NCI-H345 treated with DMSO at 0.1 percent for 48 hours (cell line): Measurements from ENCODE around the gene LCOR.
A peak's percentile ranks its signal among the peaks of the same experiment; 100 is the strongest.
"Not testable (repeated sequence)": the region's sequence is repeated elsewhere in the genome, so short reads cannot be mapped to it uniquely, and the experiment has no call there.

Experiments used
- DNase-seq: peaks from one replicate; lab custom pipeline; 2025; ENCODE audit not compliant: unreplicated experiment; lab: John Stamatoyannopoulos, UW

LCOR gene

DNA sequence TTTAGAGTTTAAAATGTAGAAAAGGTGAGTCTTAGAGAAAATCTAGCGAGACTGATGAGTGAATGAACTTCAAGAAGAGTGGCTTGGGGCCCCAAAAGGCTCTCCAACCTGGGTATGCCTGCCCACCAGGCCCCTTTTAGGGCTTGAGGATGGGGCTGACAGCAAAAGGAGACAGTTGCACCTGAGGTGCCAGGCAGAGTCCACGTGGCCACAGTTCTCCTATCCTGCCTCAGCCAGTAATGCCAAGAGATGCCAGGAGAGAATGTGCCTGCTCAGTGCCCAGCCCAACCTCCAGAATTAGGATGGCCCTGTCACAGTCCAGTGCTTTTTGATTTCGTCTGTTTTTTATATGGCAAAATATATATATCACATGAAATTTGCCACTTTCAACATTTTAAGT is 197.2 kb downstream of the LCOR start:
- no peak for DNase-seq

DNA sequence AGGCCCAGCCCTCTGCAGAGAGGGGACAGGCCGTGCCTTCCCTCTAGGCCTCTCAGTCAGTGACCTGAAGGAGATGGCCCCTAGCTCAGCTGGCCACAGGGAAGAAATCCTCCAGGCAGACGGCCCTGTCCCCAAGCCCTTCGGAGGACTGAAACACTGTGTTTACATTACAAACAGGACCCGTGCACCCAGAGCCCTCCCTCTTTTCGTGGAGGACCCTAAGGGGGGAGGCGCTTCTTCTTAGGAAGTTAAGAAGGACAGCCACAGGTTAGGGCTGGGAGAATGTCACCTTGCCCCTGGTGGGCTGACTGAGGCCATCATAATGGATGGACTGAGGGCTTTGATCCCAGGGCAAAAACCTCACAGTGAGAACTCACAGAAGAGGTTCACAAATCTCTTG is 198.8 kb downstream of the LCOR start:
- no peak for DNase-seq

DNA sequence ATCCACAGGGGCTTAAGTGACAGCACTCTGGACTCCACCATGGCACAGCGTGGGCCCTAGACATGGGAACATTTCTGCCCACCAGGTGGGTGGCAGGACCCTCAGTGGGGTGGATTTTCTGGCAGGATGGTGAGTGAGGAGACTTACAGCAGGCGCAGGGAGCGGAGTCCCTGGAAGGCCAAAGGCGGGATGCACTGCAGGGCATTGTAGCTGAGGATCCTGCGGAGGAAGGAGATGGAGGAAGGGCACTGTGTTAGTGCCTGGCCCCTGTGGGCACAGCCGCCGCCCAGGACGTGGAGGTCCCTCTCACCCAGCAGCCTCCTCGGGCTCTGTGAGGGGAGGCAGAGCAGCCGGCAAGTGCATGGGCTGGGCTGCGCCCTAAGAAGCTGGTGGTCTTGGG is 199.4 kb downstream of the LCOR start:
- DNase-seq = no peak

DNA sequence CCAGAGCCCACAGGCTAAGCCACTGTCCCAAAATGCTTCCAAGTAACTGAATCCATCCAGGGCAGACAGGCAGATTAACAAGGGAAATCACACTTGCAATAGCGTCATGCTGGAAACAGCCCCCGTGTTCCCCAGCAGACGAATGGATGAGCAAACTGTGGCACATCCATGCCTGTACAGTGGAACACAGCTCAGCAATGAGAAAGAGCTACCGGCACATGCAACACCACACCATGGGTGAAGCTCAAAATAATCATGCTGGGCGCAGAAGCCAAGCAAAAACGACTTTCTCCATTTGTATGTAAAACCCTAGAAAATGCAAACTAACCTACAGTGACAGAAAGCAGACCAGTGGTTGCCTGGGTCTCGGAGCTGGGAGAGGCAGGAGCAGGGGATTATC is 200.5 kb downstream of the LCOR start:
- no peak for DNase-seq

DNA sequence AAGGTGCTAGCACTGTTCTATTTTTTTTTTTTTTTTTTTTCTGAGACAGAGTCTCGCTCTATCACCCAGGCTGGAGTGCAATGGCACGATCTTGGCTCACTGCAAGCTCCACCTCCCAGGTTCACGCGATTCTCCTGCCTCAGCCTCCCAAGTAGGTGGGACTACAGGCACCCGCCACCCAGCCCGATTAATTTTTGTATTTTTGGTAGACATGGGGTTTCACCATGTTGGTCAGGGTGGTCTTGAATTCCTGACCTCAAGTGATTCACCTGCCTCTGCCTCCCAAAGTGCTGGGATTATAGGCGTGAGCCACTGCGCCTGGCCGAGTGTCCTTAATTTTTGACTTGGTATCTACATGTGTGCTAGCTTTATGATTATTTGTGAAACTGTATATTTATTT is 201.7 kb downstream of the LCOR start:
- not testable (repeated sequence) for DNase-seq

DNA sequence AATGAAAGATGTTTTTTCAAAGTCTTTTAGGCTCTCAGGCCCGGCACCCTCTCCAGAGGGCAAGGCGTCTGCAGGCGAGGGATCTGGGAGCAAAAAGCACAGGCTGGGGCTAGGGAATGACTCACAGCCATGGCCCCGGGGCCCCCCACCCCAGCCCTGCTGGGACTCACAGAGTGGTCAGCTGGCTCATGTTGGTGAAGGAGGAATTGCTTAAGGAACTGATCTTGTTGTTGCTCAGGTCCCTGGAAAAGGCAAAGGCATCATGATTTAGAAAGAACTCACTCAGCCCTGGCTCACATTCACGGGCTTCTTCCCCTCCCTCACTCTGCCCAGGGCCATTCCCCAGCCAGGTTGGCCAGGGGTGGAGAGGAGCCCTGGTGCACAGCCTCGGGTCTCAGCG is 202.2 kb downstream of the LCOR start:
- no peak for DNase-seq

DNA sequence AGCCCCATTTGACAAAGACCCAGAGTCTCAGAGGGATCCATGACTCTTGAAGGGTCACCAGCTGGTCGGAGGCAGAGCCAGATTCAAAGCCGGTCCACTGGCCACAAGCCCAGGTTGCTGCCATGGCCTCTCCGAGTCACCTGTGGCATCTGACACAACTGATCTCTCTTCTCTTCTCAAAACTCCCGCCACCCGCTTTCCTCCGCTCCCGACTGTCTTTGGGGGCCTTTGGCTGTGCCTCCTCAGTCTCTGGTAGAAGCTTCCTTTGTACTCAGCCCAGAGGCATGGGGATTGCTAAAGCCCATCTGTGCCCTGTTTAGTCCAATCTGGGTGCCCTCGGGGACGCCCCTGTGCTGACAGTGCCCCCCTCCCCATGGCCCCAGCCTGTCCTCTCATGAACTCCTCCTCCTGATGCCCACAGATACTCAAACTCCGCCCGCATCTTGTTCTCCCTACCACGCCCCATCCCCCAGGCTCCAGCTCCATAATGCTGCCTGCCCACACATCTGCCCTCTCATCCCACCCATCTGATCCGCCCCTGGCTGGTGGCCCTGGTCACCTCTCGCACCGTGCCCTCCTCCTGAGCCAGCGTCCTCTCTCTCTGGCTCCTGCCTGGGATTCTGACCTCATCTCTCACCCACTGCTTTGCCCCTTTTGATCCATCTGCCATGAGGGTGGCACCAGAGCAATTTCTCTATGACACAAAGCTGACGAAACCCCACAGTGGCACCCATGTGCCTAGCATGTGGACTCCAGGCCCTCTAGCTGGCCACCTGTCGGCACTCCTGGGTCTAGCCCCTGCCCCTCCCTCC is 203.1 kb downstream of the LCOR start:
- no peak for DNase-seq

DNA sequence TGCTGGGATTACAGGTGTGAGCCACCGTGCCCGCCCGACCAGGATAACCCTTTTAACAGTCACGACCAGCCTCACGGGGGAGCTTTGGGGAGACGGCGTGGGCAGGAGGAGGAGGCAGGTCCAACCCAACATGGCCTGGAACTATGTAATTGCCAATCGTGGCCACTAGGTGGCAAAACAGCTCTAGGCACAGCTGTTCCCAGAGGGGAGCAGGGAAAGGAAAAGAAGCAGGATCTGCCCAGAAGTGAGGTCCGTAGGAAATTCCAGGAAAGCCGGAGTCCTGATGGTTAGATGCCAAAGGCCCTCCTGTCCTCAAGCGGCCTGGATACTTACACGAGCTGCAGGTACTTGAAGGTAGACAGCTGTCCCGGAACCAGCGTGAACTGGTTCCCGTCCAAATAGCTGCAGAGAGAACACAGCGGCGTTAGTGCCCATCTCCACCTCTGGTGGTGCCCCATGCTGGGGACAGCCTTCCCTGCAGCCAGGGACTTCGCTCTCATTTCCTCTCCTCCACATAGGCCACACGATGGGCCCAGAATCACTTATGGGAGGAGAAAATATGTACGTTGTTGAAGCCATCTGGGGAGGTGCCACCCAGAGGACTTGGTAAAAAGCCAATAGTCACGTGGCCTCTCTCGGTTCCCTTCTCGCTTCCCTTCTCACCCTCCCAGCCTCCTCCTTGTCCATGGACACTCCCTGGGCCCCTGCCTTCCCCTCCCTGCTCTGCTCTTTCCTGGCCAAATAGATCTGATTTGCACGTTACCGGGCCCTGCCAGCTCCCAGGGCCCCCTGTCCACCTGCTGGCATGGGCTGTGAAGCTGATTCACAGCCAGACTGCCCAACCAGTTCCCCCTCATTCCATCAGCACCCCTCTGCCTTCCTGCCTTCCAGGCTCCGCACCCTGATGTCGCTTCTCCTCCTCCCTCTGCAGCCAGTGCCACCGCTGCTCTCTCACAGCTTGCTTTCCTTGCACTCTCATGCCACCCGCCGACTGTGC is 205.6 kb downstream of the LCOR start:
- DNase-seq = peak; percentile 61

DNA sequence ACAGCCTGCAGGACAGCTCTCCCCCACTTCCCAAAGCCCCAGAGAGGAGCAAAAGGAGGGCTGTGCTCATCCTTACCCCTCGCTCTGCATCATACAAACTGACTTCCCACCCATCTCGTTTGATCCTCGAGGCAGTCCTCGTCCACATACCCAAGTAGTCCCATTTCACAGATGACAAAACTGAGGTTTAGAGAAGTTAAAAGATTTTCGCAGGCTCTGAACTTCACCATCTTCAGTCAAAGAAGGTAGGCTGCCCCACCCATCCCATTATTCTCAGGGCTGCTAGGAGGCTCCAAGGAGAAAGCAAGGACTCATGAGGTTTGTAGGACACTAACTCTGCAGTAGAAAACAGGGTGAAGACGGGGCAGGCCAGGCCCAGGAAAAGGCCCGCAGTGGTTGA is 206.6 kb downstream of the LCOR start:
- no peak for DNase-seq

DNA sequence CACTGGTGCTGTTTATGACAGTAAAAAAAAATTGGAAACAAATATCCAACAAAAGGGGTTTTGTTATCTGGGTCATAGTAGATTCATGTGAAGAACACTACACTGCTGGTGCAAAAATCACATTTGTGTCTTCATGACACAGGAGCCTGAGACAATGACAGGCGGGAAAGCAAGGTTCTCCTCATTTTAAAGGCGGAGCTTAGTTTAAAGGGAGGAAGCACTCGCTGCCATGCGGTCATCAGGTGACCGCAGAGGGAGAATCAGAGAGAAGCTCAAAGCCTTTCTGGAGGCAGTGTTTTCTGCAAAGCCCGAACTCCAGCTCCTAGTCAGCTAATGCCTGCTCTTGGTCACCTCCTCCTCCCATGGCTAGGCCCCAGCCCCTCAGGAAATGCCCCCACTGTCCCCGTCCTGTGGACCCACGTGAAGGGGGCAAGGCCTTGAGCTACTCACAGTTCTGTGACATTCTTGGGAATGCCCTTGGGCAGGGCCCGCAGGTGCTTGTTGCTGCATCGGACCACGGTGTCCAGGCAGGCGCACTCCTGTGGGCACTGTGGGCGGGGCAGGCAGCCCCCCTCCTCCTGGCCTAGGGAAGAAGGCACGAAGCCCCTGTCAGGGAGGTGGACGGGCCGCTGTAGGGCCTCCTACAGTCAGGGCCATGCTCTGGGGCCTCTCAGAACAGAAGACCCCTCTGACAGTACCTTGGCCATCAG is 207.6 kb downstream of the LCOR start:
- no peak for DNase-seq

DNA sequence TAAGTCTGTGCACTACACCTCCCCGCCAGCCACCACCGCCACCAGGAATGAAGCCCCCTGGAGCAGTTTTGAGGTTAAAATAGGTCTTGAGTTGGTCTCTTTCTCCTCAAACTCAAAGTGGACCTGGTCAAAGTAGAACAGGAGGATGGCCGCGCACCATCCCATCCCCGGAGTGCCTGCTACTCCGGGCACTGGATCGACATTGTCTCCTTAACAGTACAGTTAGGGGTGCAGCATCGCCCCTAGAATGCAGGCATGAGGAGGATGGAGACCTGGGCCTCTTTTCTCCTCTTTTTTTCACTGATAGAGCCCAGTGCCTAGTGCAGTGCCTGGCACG is 208.1 kb downstream of the LCOR start:
- no peak for DNase-seq

DNA sequence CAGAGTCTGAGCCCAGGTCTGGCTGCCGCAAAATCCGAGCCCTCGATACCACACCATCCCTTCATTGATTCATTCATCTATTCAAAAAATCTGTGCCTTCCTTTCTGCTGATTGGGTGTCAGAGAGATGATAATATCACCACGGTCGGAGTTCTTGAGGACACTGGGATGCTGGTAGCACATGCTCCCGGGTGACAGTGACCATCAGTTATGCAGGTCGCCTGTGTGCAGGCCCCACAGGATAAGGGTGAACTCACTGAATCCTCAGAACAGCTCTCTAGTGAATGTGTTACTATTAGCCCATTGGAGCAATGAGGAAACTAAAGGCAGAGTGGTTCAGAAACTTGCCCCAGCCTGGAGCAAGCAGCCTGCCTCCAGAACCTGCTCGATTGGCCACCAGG is 208.6 kb downstream of the LCOR start:
- DNase-seq = no peak

DNA sequence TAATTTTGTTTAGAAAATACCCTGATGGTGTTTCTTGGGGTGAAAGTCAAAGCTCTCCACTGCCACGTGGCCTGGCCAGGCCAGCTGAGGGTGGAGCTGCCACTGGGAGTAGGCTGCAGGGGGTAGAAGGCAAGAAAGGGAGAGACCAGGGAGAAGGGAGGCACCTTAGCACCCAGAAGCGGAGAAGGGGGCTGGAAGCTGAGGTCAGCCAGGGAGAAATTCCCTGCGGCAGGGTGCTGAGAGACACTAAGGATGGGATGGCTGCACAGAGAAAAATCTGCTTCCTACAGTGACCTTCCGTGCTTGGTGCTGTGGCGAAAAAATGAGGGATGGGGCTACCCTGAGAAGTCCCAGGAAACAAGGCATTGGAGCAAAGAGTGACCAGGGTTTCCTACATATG is 210.0 kb downstream of the LCOR start:
- no peak for DNase-seq

DNA sequence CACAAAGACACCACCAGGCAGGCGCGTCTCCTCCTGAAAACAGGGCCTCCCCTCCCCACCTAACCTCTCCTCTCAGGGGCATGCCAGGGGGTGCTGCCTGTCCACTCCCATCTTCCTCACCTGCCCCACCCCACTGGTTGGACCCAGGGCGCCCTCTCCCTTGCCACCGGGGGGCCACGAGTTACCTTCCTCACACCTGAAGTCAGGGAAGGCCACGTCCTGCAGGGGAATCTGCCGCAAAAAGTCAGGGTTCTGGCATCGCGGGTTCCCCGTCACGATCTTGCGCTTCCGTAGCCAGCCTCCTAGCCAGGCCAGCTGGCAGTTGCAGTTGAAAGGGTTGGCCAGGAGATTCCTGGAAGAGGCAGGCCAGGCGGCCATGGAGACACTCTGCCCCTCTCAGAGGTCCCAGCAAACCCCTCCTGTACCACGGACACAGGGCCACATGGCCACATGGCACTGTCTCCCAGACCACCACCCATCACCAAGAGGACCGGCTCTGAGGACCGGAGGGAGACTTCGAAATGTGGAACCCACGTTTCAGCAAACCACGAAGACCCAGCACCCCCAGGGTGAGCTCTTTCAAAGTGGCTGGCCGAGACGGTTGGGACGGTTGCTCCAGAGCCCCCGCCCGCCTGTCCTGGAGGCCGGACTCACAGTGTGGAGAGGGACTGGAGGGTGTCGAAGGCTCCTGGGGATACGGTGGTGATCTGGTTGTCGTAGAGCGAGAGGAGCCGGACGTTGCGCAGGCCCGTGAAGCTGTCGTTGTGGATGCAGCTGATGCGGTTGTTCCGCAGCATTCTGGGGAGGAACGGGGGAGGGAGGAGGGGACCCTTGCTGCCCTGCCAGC is 210.8 kb downstream of the LCOR start:
- DNase-seq = no peak

DNA sequence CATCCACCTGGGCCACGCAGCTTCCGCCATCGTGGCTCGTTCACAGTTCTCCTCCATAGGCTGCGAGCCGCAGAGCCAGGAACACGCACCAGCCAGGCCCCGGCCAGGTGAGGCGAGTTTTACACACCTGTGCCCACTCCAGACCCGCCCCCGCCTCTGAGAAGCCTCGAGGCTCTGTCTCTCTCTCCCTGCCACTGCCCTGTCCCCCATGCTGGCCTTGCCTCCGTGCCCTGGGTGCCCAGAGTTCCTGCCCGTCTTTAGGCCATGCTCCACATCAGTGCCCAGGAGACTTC is 211.4 kb downstream of the LCOR start:
- DNase-seq = no peak
